PC-3 (cell line): Measurements from ENCODE around the gene MORC3. TPM values are rescaled to one million over a fixed set of nuclear protein-coding genes. Genes with fewer than 3 reads are reported as not detected.

Source experiments
- ATAC-seq: fragments of 200-7000 bp; cut with Tn5 transposase; 2 replicates; pipeline ENCODE4 v1.9.1; 2020; ENCODE audit warnings: mild to moderate bottlenecking, moderate library complexity
- BruUV-seq: library from RNA; stranded (reverse); fragments of 400-500 nt; replicated peaks from 2 replicates; lab custom pipeline; 2021; lab: Mats Ljungman, UMichigan
- CTCF ChIA-PET: fragments of 300-600 bp; sonication (Branson Sonifier 250); formaldehyde crosslinking; loops from one replicate; lab custom pipeline; 2022; ENCODE audit warnings: antibody characterized with exemption; lab: Charles Lee
- POLR2A ChIA-PET: fragments of 300-600 bp; sonication (Branson Sonifier 250); formaldehyde crosslinking; loops from one replicate; lab custom pipeline; 2022; ENCODE audit warnings: antibody characterized with exemption; ENCODE audit not compliant: unreplicated experiment; lab: Charles Lee
- DNase-seq: peaks from one replicate; pipeline ENCODE4 v3.0.0-alpha.2; 2015
- H2AFZ ChIP-seq: fragments of 300-600 bp; sonication (generic); 2 replicates; pipeline ENCODE4 v1.6.0; 2016; ENCODE audit warnings: antibody characterized with exemption, low read length
- H3F3A ChIP-seq: fragments of 300-600 bp; sonication (generic); one replicate; pipeline ENCODE4 v1.6.0; 2017; ENCODE audit warnings: antibody characterized with exemption, low read length, control low read depth, mild to moderate bottlenecking; ENCODE audit not compliant: unreplicated experiment
- H3K27ac ChIP-seq: fragments of 300-600 bp; sonication (generic); 2 replicates; pipeline ENCODE4 v1.5.1; 2016; ENCODE audit warnings: mild to moderate bottlenecking, low read length
- H3K27me3 ChIP-seq: fragments of 300-600 bp; sonication (generic); 2 replicates; pipeline ENCODE4 v1.6.1; 2016; ENCODE audit warnings: low read length, mixed read lengths
- H3K36me3 ChIP-seq: fragments of 300-600 bp; sonication (generic); 2 replicates; pipeline ENCODE4 v1.6.1; 2016; ENCODE audit warnings: low read depth, mixed run types, low read length, mixed read lengths
- H3K4me1 ChIP-seq: fragments of 300-600 bp; sonication (generic); 2 replicates; pipeline ENCODE4 v1.5.1; 2016; ENCODE audit warnings: low read length; ENCODE audit not compliant: insufficient read depth
- H3K4me2 ChIP-seq: fragments of 300-600 bp; sonication (generic); 2 replicates; pipeline ENCODE4 v1.6.0; 2016; ENCODE audit warnings: low read length
- H3K4me3 ChIP-seq: fragments of 300-600 bp; sonication (generic); 2 replicates; pipeline ENCODE4 v1.5.1; 2016; ENCODE audit warnings: mild to moderate bottlenecking, low read length, mixed read lengths
- H3K79me2 ChIP-seq: fragments of 300-600 bp; sonication (generic); 2 replicates; pipeline ENCODE4 v1.6.1; 2017; ENCODE audit warnings: low read length, mixed read lengths
- H3K9ac ChIP-seq: fragments of 300-600 bp; sonication (generic); 2 replicates; pipeline ENCODE4 v1.6.0; 2016; ENCODE audit warnings: mild to moderate bottlenecking, low read length
- H3K9me2 ChIP-seq: fragments of 300-600 bp; sonication (generic); replicated peaks from 2 replicates; pipeline ENCODE4 v1.6.1; 2016; ENCODE audit warnings: mixed run types, low read length, mixed read lengths
- H3K9me3 ChIP-seq: fragments of 300-600 bp; sonication (generic); 2 replicates; pipeline ENCODE4 v1.6.1; 2016; ENCODE audit warnings: low read length, mixed read lengths
- H4K20me1 ChIP-seq: fragments of 300-600 bp; sonication (generic); 2 replicates; pipeline ENCODE4 v1.6.1; 2016; ENCODE audit warnings: low read length, mixed read lengths
- CTCF ChIP-seq: fragments of 300-600 bp; sonication (generic); conservative IDR thresholded peaks from 2 replicates; pipeline ENCODE4 v1.5.1; 2017; ENCODE audit warnings: antibody characterized with exemption, low read depth, mild to moderate bottlenecking, low read length
- EZH2 ChIP-seq: fragments of 300-600 bp; sonication (generic); IDR thresholded peaks from one replicate; pipeline ENCODE4 v1.6.1; 2017; ENCODE audit warnings: antibody characterized with exemption, mild to moderate bottlenecking, low read length; ENCODE audit not compliant: unreplicated experiment
- EZH2phosphoT487 ChIP-seq: fragments of 300-600 bp; sonication (generic); IDR thresholded peaks from 2 replicates; pipeline ENCODE4 v1.6.1; 2018; ENCODE audit warnings: mild to moderate bottlenecking, antibody characterized with exemption, low read length, borderline replicate concordance
- intact Hi-C: fragments of 100-400 bp; cut with micrococcal nuclease; formaldehyde crosslinking; loops from 2 replicates; pipeline ENCODE4 v1.9.0; 2023
- total RNA-seq: library from RNA; depleted of rRNA; stranded (reverse); fragments of >200 nt; gene quantifications from 2 replicates; pipeline ENCODE4 v1.2.3, GENCODE V29; 2014

The MORC3 gene
- total RNA-seq, 1 experiment from 2014 or later, result 23.0 TPM

GRCh38 chr21:36385233-36386030, 65.4 kb downstream of the MORC3 start, which contains the start of gene CHAF1B:
Gene CHAF1B (plus strand): TSS chr21:36385392. CDS start chr21:36386137, 745 bp downstream.
- no peaks in the 10 kb centered on the region for H4K20me1 ChIP-seq
- 0 out of 2 replicates have a peak within 1 kb of the TSS, but pooled peaks have one; percentile 24 for H3K27ac ChIP-seq
- peak within 1 kb of the TSS; percentile 84 for H2AFZ ChIP-seq
- H3K9me2 ChIP-seq, result no peaks in the 10 kb centered on the region
- H3K4me2 ChIP-seq, result peak within 1 kb of the TSS; percentile 87
- BruUV-seq, result no TSS peak
- peak within 1 kb of the TSS; percentile 94 for H3K9ac ChIP-seq
- no peaks in the 10 kb centered on the region for H3K36me3 ChIP-seq
- peak; percentile 92 for ATAC-seq
- peak; percentile 94 for DNase-seq
- H3K4me3 ChIP-seq, result peak within 1 kb of the TSS; percentile 94
- no peaks in the 10 kb centered on the region for H3K9me3 ChIP-seq
- peaks cover 15% of the 10 kb centered on the region for H3K4me1 ChIP-seq
- peaks cover 6% of the 10 kb centered on the region for H3F3A ChIP-seq
- ChIA-PET CTCF (interaction anchor here (0.5 to 0.6 kb wide), 3 partner anchors 123 to 705 kb away, joined by 3 read pairs; no protein-coding TSS in a partner anchor), POLR2A (interaction anchor here (0.6 kb wide), 1 partner anchor 183 kb away, joined by 4 read pairs; no protein-coding TSS in a partner anchor)
- intact Hi-C loops, result no loop called here
- H3K79me2 ChIP-seq, result peaks cover 16% of the 10 kb centered on the region
- no peaks in the 10 kb centered on the region for H3K27me3 ChIP-seq
- no peak for TF ChIP-seq EZH2

GRCh38 chr21:36386031-36386642, 66.1 kb downstream of the MORC3 start:
- peak overlapping the region; percentile 84 for H2AFZ ChIP-seq
- ATAC-seq (peak; percentile 8), DNase-seq (no peak)
- intact Hi-C loops, result no loop called here
- H3F3A ChIP-seq, result peaks cover 6% of the 10 kb centered on the region
- POLR2A ChIA-PET, result no interaction called here
- H3K4me1 ChIP-seq, result peaks cover 15% of the 10 kb centered on the region
- CTCF ChIA-PET, result interaction anchor here (0.5 to 0.6 kb wide), 2 partner anchors 308 to 706 kb away, joined by 3 read pairs; no protein-coding TSS in a partner anchor
- no peaks in the 10 kb centered on the region for H3K27me3 ChIP-seq
- peak overlapping the region; percentile 94 for H3K9ac ChIP-seq
- H3K4me3 ChIP-seq, result peak overlapping the region; percentile 94
- no peaks in the 10 kb centered on the region for H4K20me1 ChIP-seq
- H3K9me3 ChIP-seq, result no peaks in the 10 kb centered on the region
- no peaks in the 10 kb centered on the region for H3K36me3 ChIP-seq
- no peak for TF ChIP-seq EZH2
- TF ChIP-seq EZH2phosphoT487, result no peak
- no peak for TF ChIP-seq CTCF
- peaks cover 16% of the 10 kb centered on the region for H3K79me2 ChIP-seq
- BruUV-seq, result TSS peak; percentile 52
- no peaks in the 10 kb centered on the region for H3K9me2 ChIP-seq
- H3K4me2 ChIP-seq, result peak overlapping the region; percentile 87
- no peak overlapping the region for H3K27ac ChIP-seq

GRCh38 chr21:36388096-36388495, 68.1 kb downstream of the MORC3 start:
- POLR2A ChIA-PET, result no interaction called here
- H3K4me3 ChIP-seq, result no peak overlapping the region
- H3F3A ChIP-seq, result peaks cover 6% of the 10 kb centered on the region
- no peaks in the 10 kb centered on the region for H4K20me1 ChIP-seq
- TF ChIP-seq CTCF, result no peak
- CTCF ChIA-PET, result interaction anchor here (0.6 kb wide), 2 partner anchors 209 to 272 kb away, joined by 4 read pairs; no protein-coding TSS in a partner anchor
- no peaks in the 10 kb centered on the region for H3K9me2 ChIP-seq
- H3K36me3 ChIP-seq, result 0 out of 2 replicates have a peak, but pooled peaks cover 3% of the 10 kb centered on the region
- H3K9ac ChIP-seq, result no peak overlapping the region
- peaks cover 6% of the 10 kb centered on the region for H3K4me1 ChIP-seq
- H3K4me2 ChIP-seq, result no peak overlapping the region
- ATAC-seq (no peak), DNase-seq (no peak)
- no TSS peak for BruUV-seq
- peaks cover 16% of the 10 kb centered on the region for H3K79me2 ChIP-seq
- intact Hi-C loops, result no loop called here
- H3K9me3 ChIP-seq, result no peaks in the 10 kb centered on the region
- no peak overlapping the region for H2AFZ ChIP-seq
- H3K27me3 ChIP-seq, result no peaks in the 10 kb centered on the region
- no peak overlapping the region for H3K27ac ChIP-seq
